ENCODE data around the gene ZNF329. TPM values are rescaled to one million over a fixed set of nuclear protein-coding genes. Genes with fewer than 3 reads are reported as not detected.

Gene ZNF329
- total and polyA plus RNA-seq, 2 experiments from 2014 or later: 2.7 to 16.9 TPM

DNA sequence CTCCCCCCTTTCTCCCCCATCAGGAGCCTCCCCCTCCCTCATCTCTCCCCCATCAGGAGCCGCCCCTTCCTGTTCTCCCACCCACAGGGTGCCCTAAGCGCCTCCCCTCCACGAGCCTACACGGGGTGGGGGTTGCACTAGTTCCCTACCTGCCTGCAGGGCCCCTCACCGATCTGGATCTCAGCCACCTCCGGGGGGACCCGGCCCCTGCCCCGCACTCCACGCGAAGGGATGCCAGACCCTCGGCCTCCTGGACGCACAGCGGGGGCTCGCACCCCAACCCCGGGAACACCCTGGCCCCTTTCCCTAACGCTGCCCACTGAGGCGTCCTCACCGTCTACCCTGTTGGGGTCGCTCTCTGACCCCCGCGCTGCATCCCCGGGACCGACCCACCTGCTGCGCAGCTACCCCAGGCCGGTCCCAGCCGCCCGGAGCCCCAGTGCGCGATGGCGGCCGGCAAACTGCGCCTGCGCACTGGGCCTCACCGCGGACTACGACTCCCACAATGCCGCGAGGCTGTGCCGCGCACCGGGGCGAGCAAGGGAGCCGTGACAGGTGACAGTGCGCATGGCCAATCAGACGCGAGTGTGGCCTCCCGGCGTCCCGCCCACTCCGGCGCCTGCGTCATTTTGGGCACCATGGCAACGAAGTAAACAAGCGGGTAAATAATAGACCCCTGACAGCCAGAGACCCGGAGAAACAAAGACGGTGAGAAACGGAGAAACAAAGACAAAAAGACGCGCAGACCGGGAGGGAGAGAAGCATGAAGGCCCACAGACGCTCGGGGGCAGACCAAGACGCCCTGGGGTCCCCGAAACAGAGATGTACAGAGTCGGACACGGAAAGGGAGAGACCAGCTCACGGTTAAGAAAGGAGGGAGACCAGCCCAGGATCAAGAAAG lies 52.6 kb downstream of the ZNF329 start, which contains the start of gene ZSCAN18:
TSS of gene ZSCAN18 (minus strand) at position 451 of the 901 bp plus-strand sequence. CDS start 7,964 bp downstream, outside the sequence.
- H2AFZ ChIP-seq: peak within 1 kb of the TSS; percentile 81; the same call in 1 of the 2 replicates
- H3K27me3 ChIP-seq (ENCODE audit: insufficient read depth): no peaks in the 10 kb centered on the region
- DNase-seq (ENCODE audit: low spot score) (peak; percentile 99), ATAC-seq (peak; percentile 95)
- peaks cover 16% of the 10 kb centered on the region for H3K79me2 ChIP-seq (replicated peaks; ENCODE audit: insufficient read depth)
- no peaks in the 10 kb centered on the region for H3F3A ChIP-seq (replicated peaks; ENCODE audit: low read depth)
- no peaks in the 10 kb centered on the region for H4K20me1 ChIP-seq (replicated peaks; ENCODE audit: insufficient read depth)
- peak within 1 kb of the TSS; percentile 91 for H3K4me2 ChIP-seq
- TF ChIP-seq ZNF114 (CRISPR knock-in tag; IDR thresholded peaks at IDR 0.05) (no peak), EZH2phosphoT487 (IDR thresholded peaks at IDR 0.05; ENCODE audit: unreplicated experiment) (no peak), NANOG (IDR thresholded peaks at IDR 0.05; ENCODE audit: borderline replicate concordance) (no peak), POLR2AphosphoS5 (IDR thresholded peaks at IDR 0.05; ENCODE audit: low read depth) (peak; percentile 90), ZNF462 (CRISPR knock-in tag; IDR thresholded peaks at IDR 0.05) (no peak), EZH2 (IDR thresholded peaks at IDR 0.05; ENCODE audit: low read depth, unreplicated experiment) (no peak), JUNB (IDR thresholded peaks at IDR 0.05; ENCODE audit: unreplicated experiment) (no peak), ZNF331 (CRISPR knock-in tag; IDR thresholded peaks at IDR 0.05; ENCODE audit: low read depth) (no peak), STAT1 (IDR thresholded peaks at IDR 0.05; ENCODE audit: unreplicated experiment) (no peak), CREB1 (CRISPR knock-in tag; IDR thresholded peaks at IDR 0.05; ENCODE audit: low read depth) (peak; percentile 93)
- TF ChIP-seq, protein P1, sequence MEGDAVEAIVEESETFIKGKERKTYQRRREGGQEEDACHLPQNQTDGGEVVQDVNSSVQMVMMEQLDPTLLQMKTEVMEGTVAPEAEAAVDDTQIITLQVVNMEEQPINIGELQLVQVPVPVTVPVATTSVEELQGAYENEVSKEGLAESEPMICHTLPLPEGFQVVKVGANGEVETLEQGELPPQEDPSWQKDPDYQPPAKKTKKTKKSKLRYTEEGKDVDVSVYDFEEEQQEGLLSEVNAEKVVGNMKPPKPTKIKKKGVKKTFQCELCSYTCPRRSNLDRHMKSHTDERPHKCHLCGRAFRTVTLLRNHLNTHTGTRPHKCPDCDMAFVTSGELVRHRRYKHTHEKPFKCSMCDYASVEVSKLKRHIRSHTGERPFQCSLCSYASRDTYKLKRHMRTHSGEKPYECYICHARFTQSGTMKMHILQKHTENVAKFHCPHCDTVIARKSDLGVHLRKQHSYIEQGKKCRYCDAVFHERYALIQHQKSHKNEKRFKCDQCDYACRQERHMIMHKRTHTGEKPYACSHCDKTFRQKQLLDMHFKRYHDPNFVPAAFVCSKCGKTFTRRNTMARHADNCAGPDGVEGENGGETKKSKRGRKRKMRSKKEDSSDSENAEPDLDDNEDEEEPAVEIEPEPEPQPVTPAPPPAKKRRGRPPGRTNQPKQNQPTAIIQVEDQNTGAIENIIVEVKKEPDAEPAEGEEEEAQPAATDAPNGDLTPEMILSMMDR (conservative IDR thresholded peaks at IDR 0.05; ENCODE audit: low read depth in 2 of 2): no peak
- TF ChIP-seq, protein P2, sequence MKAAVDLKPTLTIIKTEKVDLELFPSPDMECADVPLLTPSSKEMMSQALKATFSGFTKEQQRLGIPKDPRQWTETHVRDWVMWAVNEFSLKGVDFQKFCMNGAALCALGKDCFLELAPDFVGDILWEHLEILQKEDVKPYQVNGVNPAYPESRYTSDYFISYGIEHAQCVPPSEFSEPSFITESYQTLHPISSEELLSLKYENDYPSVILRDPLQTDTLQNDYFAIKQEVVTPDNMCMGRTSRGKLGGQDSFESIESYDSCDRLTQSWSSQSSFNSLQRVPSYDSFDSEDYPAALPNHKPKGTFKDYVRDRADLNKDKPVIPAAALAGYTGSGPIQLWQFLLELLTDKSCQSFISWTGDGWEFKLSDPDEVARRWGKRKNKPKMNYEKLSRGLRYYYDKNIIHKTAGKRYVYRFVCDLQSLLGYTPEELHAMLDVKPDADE (IDR thresholded peaks at IDR 0.05): peak; percentile 84
- TF ChIP-seq, protein P3, sequence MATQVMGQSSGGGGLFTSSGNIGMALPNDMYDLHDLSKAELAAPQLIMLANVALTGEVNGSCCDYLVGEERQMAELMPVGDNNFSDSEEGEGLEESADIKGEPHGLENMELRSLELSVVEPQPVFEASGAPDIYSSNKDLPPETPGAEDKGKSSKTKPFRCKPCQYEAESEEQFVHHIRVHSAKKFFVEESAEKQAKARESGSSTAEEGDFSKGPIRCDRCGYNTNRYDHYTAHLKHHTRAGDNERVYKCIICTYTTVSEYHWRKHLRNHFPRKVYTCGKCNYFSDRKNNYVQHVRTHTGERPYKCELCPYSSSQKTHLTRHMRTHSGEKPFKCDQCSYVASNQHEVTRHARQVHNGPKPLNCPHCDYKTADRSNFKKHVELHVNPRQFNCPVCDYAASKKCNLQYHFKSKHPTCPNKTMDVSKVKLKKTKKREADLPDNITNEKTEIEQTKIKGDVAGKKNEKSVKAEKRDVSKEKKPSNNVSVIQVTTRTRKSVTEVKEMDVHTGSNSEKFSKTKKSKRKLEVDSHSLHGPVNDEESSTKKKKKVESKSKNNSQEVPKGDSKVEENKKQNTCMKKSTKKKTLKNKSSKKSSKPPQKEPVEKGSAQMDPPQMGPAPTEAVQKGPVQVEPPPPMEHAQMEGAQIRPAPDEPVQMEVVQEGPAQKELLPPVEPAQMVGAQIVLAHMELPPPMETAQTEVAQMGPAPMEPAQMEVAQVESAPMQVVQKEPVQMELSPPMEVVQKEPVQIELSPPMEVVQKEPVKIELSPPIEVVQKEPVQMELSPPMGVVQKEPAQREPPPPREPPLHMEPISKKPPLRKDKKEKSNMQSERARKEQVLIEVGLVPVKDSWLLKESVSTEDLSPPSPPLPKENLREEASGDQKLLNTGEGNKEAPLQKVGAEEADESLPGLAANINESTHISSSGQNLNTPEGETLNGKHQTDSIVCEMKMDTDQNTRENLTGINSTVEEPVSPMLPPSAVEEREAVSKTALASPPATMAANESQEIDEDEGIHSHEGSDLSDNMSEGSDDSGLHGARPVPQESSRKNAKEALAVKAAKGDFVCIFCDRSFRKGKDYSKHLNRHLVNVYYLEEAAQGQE (IDR thresholded peaks at IDR 0.05; ENCODE audit: unreplicated experiment): no peak
- Mint-ChIP-seq H3K36me3 (ENCODE audit: low read depth) (peaks cover 25% of the 10 kb centered on the region), H3K4me3 (peak within 1 kb of the TSS; percentile 72), H3K27ac (peak within 1 kb of the TSS; percentile 99), H3K27me3 (ENCODE audit: insufficient read depth, low read depth, poor library complexity) (peaks cover 6% of the 10 kb centered on the region), H3K9me3 (peaks cover 43% of the 10 kb centered on the region), H3K4me1 (peaks cover 12% of the 10 kb centered on the region)
- no peaks in the 10 kb centered on the region for H3K36me3 ChIP-seq (ENCODE audit: insufficient read depth)
- no peaks in the 10 kb centered on the region; the same call in none of the 2 replicates for H3K4me1 ChIP-seq (ENCODE audit: insufficient read depth)
- no peaks in the 10 kb centered on the region for H3K9me2 ChIP-seq (ENCODE audit: insufficient read depth)
- H3K4me3 ChIP-seq: peak within 1 kb of the TSS; percentile 94
- H3K27ac ChIP-seq (ENCODE audit: low read depth): peak within 1 kb of the TSS; percentile 86
